ENCODE data around the gene FCHO2. TPM values are rescaled to one million over a fixed set of nuclear protein-coding genes. Genes with fewer than 3 reads are reported as not detected.
A peak's percentile ranks its signal among the peaks of the same experiment; 100 is the strongest.

The FCHO2 gene
- polyA plus RNA-seq, 10 donors = 14.3 to 24.2 (median 19.1) TPM

DNA sequence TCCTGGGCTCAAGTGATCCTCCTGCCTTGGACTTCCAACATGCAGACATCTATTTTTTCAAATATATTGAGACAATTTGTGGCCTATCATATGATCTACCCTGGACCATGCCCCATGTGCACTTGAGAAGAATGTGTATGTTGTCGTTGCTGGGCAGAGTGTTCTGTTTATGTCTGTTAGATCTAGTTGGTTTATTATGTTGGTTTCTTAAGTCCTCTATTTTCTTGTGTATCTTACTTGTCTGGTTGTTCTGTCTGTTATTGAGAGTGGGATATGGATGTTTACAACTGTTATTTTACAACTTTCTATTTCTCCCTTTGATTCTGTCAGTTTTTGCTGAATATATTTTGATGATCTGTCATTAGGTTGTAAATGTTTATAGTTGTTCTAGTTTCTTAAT lies 154.3 kb downstream of the FCHO2 start:
- no peak for DNase-seq

- no peak for DNase-seq
Measured at GRCh38 chr5:73111536-73111935, 155.7 kb downstream of the FCHO2 start.

GRCh38 chr5:73112359-73112758 lies 156.5 kb downstream of the FCHO2 start:
- no peak for DNase-seq

GRCh38 chr5:73114044-73114688 lies 158.3 kb downstream of the FCHO2 start:
- DNase-seq = no peak

- peak in 1 of 3 donors; percentile 86 for DNase-seq
Measured at GRCh38 chr5:73115399-73116051, 159.7 kb downstream of the FCHO2 start.

DNA sequence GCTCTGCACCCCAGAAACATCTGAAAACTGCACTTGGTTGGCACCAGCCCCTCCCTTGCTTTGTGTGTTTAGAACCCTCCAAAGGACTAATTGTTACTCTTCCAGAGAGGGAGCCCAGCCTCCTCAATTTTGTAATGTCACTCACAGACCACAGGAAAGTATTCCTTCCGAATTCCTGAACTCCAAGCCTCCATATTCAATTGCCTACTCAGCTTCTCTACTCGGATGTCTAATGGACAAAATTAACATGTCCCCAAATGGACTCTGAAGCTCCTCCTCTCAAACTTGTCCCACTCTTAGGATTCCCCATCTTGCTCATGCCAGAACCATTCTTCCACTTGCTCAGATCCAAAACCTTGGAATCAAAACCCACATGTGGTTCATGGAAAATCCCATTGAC lies 160.7 kb downstream of the FCHO2 start:
- DNase-seq = no peak

DNA sequence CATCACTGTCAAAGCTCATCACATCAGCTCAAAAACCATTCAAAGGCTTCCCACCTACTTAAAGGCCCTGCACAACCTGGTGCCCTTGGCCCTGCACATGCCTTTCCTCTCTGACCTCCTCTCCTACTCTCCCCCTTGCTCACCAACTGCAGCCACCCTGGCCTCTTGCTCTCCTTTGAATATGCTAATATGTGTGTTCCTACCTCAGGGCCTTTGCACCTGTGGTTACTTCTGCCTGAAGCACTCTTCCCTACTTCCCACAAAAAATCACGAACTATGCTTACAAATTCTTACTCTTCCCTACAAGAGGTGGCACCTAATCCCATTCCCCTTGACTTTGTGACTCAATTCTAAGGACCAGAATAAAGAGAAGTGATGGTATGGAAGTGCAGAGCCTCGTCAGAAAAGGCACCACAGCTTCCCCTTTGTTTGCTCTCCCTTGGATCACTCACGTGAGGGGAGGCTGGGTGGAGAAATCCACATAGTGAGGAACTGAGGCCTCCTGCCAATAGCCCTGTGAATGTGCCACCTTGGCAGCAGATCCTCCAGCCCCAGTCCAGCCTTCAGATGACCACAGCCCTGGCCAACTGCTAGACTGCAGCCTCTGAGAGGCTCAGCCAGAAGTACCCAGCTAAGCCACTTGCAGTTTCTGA lies 161.4 kb downstream of the FCHO2 start:
- no peak for DNase-seq

- DNase-seq = peak in 1 of 3 donors; percentile 34
Measured at GRCh38 chr5:73118391-73118973, 162.6 kb downstream of the FCHO2 start.

GRCh38 chr5:73119451-73120157 lies 163.8 kb downstream of the FCHO2 start:
- peak in 1 of 3 donors; percentile 28 for DNase-seq

- peak; percentile 16 to 51 (median 27) for DNase-seq
Measured at GRCh38 chr5:73120222-73121118, 164.6 kb downstream of the FCHO2 start, which contains the start of gene TMEM171. TSS of gene TMEM171 (plus strand) at chr5:73120575. CDS start at chr5:73123374, 2,799 bp downstream.

DNA sequence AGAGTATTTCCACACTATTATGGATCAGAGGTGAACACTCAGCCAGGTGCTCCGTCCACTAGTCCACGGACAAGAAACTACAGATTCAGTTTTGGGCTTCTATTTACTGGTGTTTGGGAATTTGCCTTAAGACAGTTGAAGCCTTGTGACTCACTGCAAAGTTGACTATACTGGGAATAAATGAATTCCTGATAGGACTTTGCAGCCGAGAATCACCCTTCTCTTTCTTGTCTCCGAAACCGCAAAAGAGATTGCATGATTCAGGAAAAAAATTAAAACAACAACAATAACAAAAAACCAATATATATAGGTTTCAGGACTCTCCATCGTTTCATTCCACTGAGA lies 165.2 kb downstream of the FCHO2 start:
- no peak for DNase-seq

DNA sequence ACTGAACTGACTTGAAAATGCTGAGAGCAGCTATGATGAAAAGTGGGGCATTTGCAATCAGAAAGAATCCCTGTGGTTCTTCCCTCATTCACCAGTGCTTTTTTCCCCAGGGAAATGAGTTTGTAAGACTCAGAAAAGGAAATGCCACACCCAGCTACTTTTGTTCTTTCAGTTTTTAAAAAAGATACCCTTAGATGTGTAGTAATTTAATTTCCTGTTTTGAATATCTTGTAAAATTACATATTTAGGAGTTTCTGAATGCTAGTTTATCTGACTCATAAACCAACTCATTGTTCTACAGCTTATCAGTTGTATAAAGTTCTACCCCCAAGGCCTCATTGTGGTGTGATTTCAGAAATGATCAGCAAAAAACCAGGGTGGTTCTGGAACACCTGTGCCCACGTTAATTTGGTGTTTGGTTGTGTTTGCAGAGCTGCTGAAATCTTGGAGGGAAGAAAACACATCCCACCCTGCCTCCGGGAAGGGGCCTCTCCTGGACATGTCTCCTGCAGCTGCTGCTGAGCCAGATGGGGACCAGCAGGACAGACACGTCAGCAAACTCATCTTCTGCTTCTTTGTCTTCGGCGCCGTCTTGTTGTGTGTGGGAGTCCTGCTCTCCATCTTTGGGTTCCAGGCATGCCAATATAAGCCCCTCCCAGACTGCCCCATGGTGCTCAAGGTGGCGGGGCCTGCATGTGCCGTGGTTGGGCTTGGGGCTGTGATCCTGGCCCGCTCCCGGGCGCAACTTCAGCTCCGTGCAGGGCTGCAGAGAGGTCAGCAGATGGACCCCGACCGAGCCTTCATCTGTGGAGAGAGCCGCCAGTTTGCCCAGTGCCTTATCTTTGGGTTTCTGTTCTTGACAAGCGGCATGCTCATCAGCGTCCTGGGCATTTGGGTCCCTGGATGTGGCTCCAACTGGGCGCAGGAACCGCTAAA lies 167.3 kb downstream of the FCHO2 start:
- peak in 1 of 3 donors; percentile 27 for DNase-seq

- no peak for DNase-seq
Measured at GRCh38 chr5:73125289-73125688, 169.4 kb downstream of the FCHO2 start.

GRCh38 chr5:73126381-73126780 lies 170.5 kb downstream of the FCHO2 start:
- no peak for DNase-seq

DNA sequence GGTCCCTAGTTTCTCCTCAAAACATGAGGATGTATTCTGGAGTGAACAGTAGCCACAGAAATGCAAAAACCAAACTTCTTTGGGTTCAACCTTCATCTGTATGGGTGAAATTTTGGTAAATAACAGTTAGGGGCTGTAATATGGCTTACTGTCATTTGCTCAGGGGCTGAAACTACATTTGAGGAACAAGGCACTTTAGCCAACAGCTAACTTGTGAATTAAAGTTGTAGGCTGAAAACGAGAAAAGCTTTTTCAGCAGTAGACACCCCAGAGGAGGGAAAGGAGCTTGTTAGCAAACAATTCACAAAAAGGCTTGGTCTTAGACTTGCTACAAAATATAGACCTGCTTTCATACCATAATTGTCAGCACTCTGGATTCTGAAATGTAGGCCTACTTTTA lies 171.1 kb downstream of the FCHO2 start:
- no peak for DNase-seq

GRCh38 chr5:73129143-73129542 lies 173.3 kb downstream of the FCHO2 start:
- DNase-seq = no peak

GRCh38 chr5:73130811-73131210 lies 175.0 kb downstream of the FCHO2 start:
- DNase-seq = no peak

GRCh38 chr5:73131711-73132425 lies 176.0 kb downstream of the FCHO2 start:
- DNase-seq = no peak

GRCh38 chr5:73132759-73133158 lies 176.9 kb downstream of the FCHO2 start:
- DNase-seq = no peak
